Breast epithelium (tissue), 4 donors: Measurements from ENCODE around the gene ATXN1. TPM values are rescaled to one million over a fixed set of nuclear protein-coding genes. Genes with fewer than 3 reads are reported as not detected.
"Not testable (repeated sequence)": the region's sequence is repeated elsewhere in the genome, so short reads cannot be mapped to it uniquely, and the experiment has no call there.

Experiments
- DNase-seq, 2 donors: peaks; one replicate each; pipeline ENCODE4 v3.0.0-alpha.2; 2019; ENCODE audit warnings: low spot score in 2 of 2
- H3K27ac ChIP-seq, 2 donors: fragments of 200-600 bp; sonication (generic) in 1 of 2; one replicate each; pipeline ENCODE4 v1.5.1; 2016 to 2019; ENCODE audit warnings: mild to moderate bottlenecking in 1 of 2
- H3K27me3 ChIP-seq, 2 donors: fragments of 200-600 bp; sonication (generic) in 1 of 2; one replicate each; pipeline versions ENCODE4 v1.5.1 to v1.6.0; 2017 to 2019; ENCODE audit warnings: control low read depth in 1 of 2, mild to moderate bottlenecking in 1 of 2
- H3K36me3 ChIP-seq: fragments of 200-600 bp; one replicate; pipeline ENCODE4 v1.5.1; 2019
- H3K4me1 ChIP-seq, 2 donors: fragments of 200-600 bp; sonication (generic); one replicate each; pipeline ENCODE4 v1.5.1; 2016 to 2019; ENCODE audit warnings: control low read depth in 1 of 2
- H3K4me3 ChIP-seq, 3 donors: fragments of 200-600 bp; sonication (generic); 1 replicate in 2 of 3; 2 replicates in 1 of 3; pipeline ENCODE4 v1.5.1; 2016 to 2019; ENCODE audit warnings: mild to moderate bottlenecking in 3 of 3, moderate library complexity in 2 of 3
- H3K9me3 ChIP-seq, 2 donors: fragments of 200-600 bp; sonication (generic) in 1 of 2; one replicate each; pipeline ENCODE4 v1.5.1; 2016 to 2019; ENCODE audit warnings: control low read depth in 1 of 2
- POLR2A ChIP-seq: fragments of 450-650 bp; IDR thresholded peaks from one replicate; pipeline ENCODE4 v1.6.1; 2016; ENCODE audit warnings: antibody characterized with exemption, mild to moderate bottlenecking, moderate library complexity
- POLR2AphosphoS5 ChIP-seq, 3 donors: sonication (generic); formaldehyde crosslinking; IDR thresholded peaks; one replicate each; pipeline ENCODE4 v1.6.1; 2017; ENCODE audit warnings: antibody characterized with exemption in 3 of 3
- intact Hi-C: fragments of 100-400 bp; cut with DNase I; formaldehyde crosslinking; loops from one replicate; pipeline ENCODE4 v1.15.1; 2023; ENCODE audit warnings: low total_unique reads
- total RNA-seq, 3 donors: library from RNA; depleted of rRNA; stranded (reverse); fragments of >200 nt; gene quantifications; one replicate each; pipeline ENCODE4 v1.1.0, GENCODE V29; 2016
- TF ChIP-seq, protein P1 (sequence below), 3 donors: fragments of 450-650 bp; IDR thresholded peaks; one replicate each; pipeline ENCODE4 v1.5.1; 2016 to 2017; ENCODE audit warnings: antibody characterized with exemption in 3 of 3, mild to moderate bottlenecking in 3 of 3, moderate library complexity in 3 of 3

The ATXN1 gene
- total RNA-seq, 3 donors from 2014 or later: 26.7 to 63.2 (median 37.4) TPM

DNA sequence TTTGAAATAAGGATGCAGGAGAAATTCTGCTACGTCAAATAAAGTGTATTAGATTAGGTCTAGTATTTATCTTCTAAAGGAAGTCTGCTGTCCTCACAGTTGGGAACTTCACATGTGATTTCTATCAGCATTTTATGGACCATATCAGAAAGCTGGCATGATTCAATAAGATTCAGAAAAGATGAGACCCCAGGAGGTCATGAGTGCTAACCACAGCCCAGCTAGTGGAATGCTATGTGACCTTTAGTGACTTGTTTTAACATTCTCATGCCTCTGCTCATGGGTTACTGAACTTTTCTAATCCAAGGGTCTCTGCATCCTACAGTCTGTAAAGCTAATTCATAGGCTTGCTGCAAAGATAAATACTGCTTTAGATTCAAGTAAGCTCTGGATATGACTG, 372.8 kb downstream of the ATXN1 start:
- DNase-seq: no peak
- TF ChIP-seq POLR2A (no peak), POLR2AphosphoS5 (IDR thresholded peaks at IDR 0.05) (no peak)
- TF ChIP-seq, protein P1, sequence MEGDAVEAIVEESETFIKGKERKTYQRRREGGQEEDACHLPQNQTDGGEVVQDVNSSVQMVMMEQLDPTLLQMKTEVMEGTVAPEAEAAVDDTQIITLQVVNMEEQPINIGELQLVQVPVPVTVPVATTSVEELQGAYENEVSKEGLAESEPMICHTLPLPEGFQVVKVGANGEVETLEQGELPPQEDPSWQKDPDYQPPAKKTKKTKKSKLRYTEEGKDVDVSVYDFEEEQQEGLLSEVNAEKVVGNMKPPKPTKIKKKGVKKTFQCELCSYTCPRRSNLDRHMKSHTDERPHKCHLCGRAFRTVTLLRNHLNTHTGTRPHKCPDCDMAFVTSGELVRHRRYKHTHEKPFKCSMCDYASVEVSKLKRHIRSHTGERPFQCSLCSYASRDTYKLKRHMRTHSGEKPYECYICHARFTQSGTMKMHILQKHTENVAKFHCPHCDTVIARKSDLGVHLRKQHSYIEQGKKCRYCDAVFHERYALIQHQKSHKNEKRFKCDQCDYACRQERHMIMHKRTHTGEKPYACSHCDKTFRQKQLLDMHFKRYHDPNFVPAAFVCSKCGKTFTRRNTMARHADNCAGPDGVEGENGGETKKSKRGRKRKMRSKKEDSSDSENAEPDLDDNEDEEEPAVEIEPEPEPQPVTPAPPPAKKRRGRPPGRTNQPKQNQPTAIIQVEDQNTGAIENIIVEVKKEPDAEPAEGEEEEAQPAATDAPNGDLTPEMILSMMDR (IDR thresholded peaks at IDR 0.05): no peak
- intact Hi-C loops: no loop called here

GRCh38 chr6:16386057-16386456, 375.2 kb downstream of the ATXN1 start:
- TF ChIP-seq POLR2A: no peak
- TF ChIP-seq POLR2AphosphoS5 (IDR thresholded peaks at IDR 0.05): no peak
- TF ChIP-seq, protein P1 (IDR thresholded peaks at IDR 0.05): no peak
- no peaks in the 10 kb centered on the region for H3K4me1 ChIP-seq
- no peaks in the 10 kb centered on the region for H3K27me3 ChIP-seq
- no peaks in the 10 kb centered on the region for H3K9me3 ChIP-seq
- H3K4me3 ChIP-seq: no peak overlapping the region
- DNase-seq: no peak
- H3K27ac ChIP-seq: no peak overlapping the region
- intact Hi-C loops: no loop called here
- H3K36me3 ChIP-seq: no peaks in the 10 kb centered on the region

More for the DNA sequence above, 372.8 kb downstream of the ATXN1 start:
- H3K27ac ChIP-seq: no peak overlapping the region
- no peaks in the 10 kb centered on the region for H3K36me3 ChIP-seq
- no peaks in the 10 kb centered on the region for H3K27me3 ChIP-seq
- no peak overlapping the region for H3K4me3 ChIP-seq
- no peaks in the 10 kb centered on the region for H3K4me1 ChIP-seq
- no peaks in the 10 kb centered on the region for H3K9me3 ChIP-seq

GRCh38 chr6:16383607-16384206, 377.6 kb downstream of the ATXN1 start:
- intact Hi-C loops: no loop called here
- no peaks in the 10 kb centered on the region for H3K36me3 ChIP-seq
- TF ChIP-seq POLR2A: no peak
- no peak for TF ChIP-seq POLR2AphosphoS5 (IDR thresholded peaks at IDR 0.05)
- TF ChIP-seq, protein P1 (IDR thresholded peaks at IDR 0.05): no peak

GRCh38 chr6:16381968-16382367, 379.3 kb downstream of the ATXN1 start:
- intact Hi-C loops: not testable (repeated sequence)

More at GRCh38 chr6:16383607-16384206, 377.6 kb downstream of the ATXN1 start:
- Histone ChIP-seq H3K27me3 (no peaks in the 10 kb centered on the region), H3K9me3 (no peaks in the 10 kb centered on the region), H3K4me1 (no peaks in the 10 kb centered on the region), H3K27ac (no peak overlapping the region), H3K4me3 (no peak overlapping the region)
- DNase-seq: no peak

DNA sequence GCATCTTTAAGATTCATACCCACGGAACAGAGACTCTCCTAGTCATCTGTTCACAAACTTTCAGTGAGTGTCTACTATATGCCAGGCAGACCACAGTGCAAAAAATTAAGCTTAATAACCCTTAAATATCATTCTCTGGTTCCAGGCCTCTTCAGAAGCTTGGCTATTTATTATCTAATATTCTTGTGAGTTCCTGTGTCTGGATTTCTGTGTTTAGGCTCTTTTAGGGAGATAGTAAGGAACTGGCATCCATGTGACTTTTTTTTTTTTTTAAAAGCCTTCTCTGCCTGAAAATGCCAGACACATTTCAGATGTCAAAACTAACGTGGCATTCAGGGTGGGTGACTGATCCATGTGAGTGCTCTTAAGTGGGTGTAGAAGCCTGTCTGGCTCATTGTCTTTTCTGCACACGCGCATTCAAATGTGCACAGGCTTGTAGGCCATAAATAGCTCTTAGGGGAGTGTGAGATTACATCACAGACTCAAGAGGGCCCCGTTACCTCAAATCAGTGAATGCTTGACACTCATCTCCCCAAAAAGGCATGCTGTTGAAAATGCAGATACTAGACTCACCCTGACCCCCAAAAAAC, 380.9 kb downstream of the ATXN1 start:
- TF ChIP-seq, protein P1 (IDR thresholded peaks at IDR 0.05): no peak
- TF ChIP-seq POLR2AphosphoS5 (IDR thresholded peaks at IDR 0.05) (no peak), POLR2A (no peak)
- no peak for DNase-seq
- Histone ChIP-seq H3K4me1 (no peaks in the 10 kb centered on the region), H3K27me3 (no peaks in the 10 kb centered on the region), H3K4me3 (no peak overlapping the region), H3K36me3 (no peaks in the 10 kb centered on the region), H3K27ac (no peak overlapping the region), H3K9me3 (no peaks in the 10 kb centered on the region)
- intact Hi-C loops: no loop called here

More at GRCh38 chr6:16381968-16382367, 379.3 kb downstream of the ATXN1 start:
- not testable (repeated sequence) for H3K36me3 ChIP-seq, H3K27me3 ChIP-seq, DNase-seq, H3K9me3 ChIP-seq, H3K4me1 ChIP-seq, H3K4me3 ChIP-seq, H3K27ac ChIP-seq

GRCh38 chr6:16378360-16378759, 382.9 kb downstream of the ATXN1 start:
- H3K36me3 ChIP-seq, H3K9me3 ChIP-seq, DNase-seq, H3K4me3 ChIP-seq, H3K27me3 ChIP-seq, H3K27ac ChIP-seq, H3K4me1 ChIP-seq, intact Hi-C loops: not testable (repeated sequence)
